Caco-2 (cell line): ENCODE measurements around the gene PCDH1. TPM values are rescaled to one million over a fixed set of nuclear protein-coding genes. Genes with fewer than 3 reads are reported as not detected.

Experiments
- BruUV-seq: library from RNA; stranded (reverse); fragments of 400-500 nt; replicated peaks from 2 replicates; lab custom pipeline; 2021; lab: Mats Ljungman, UMichigan
- CTCF ChIA-PET: fragments of 300-600 bp; sonication (Branson Sonifier 250); formaldehyde crosslinking; loops from one replicate; lab custom pipeline; 2022; ENCODE audit warnings: antibody characterized with exemption; lab: Charles Lee
- POLR2A ChIA-PET: fragments of 300-600 bp; sonication (Branson Sonifier 250); formaldehyde crosslinking; loops from one replicate; lab custom pipeline; 2022; ENCODE audit warnings: antibody characterized with exemption; lab: Charles Lee
- DNase-seq, 2 experiments: peaks; one replicate each; pipeline versions ENCODE4 v3.0.0 to v3.0.0-alpha.2; 2020 to 2022
- H3K27me3 ChIP-seq: replicated peaks from 2 replicates; pipeline ENCODE4 v1.6.0; 2011; ENCODE audit warnings: low read length; ENCODE audit not compliant: control insufficient read depth, insufficient read depth
- H3K36me3 ChIP-seq: 2 replicates; pipeline ENCODE4 v1.5.1; 2011; ENCODE audit warnings: low read length; ENCODE audit not compliant: control insufficient read depth, insufficient read depth
- H3K4me1 ChIP-seq: fragments of 250-450 bp; sonication (Bioruptor Pico); 2 replicates; pipeline ENCODE4 v1.5.1; 2020; ENCODE audit warnings: mild to moderate bottlenecking
- H3K4me3 ChIP-seq: 2 replicates; pipeline ENCODE4 v1.5.1; 2011; ENCODE audit warnings: low read depth, mild to moderate bottlenecking, control low read depth, low read length
- H3K9me3 ChIP-seq: fragments of 250-450 bp; sonication (Bioruptor Pico); 2 replicates; pipeline ENCODE4 v1.5.1; 2020; ENCODE audit warnings: mild to moderate bottlenecking, moderate library complexity
- H3K27ac Mint-ChIP-seq: one replicate; pipeline ENCODE4 v1.8.0; 2022; ENCODE audit warnings: mixed read lengths; ENCODE audit not compliant: unreplicated experiment
- H3K27me3 Mint-ChIP-seq: one replicate; pipeline ENCODE4 v1.8.0; 2022; ENCODE audit warnings: mixed read lengths; ENCODE audit not compliant: insufficient read depth, unreplicated experiment
- H3K36me3 Mint-ChIP-seq: one replicate; pipeline ENCODE4 v1.8.0; 2022; ENCODE audit warnings: mild to moderate bottlenecking, mixed read lengths; ENCODE audit not compliant: insufficient read depth, unreplicated experiment
- H3K4me1 Mint-ChIP-seq: one replicate; pipeline ENCODE4 v1.8.0; 2022; ENCODE audit warnings: low read depth, mixed read lengths; ENCODE audit not compliant: unreplicated experiment
- H3K4me3 Mint-ChIP-seq: one replicate; pipeline ENCODE4 v1.8.0; 2022; ENCODE audit warnings: mild to moderate bottlenecking, moderate library complexity, mixed read lengths; ENCODE audit not compliant: unreplicated experiment
- H3K9me3 Mint-ChIP-seq: one replicate; pipeline ENCODE4 v1.8.0; 2022; ENCODE audit warnings: mixed read lengths; ENCODE audit not compliant: unreplicated experiment
- intact Hi-C: fragments of 100-400 bp; cut with micrococcal nuclease; formaldehyde crosslinking; loops from one replicate; pipeline ENCODE4 v1.10.0; 2022; ENCODE audit not compliant: unreplicated experiment
- total RNA-seq: library from RNA; stranded (reverse); gene quantifications from 2 replicates; pipeline ENCODE4 v1.2.3, GENCODE V29; 2022
- TF ChIP-seq, protein P1 (sequence below), 2 experiments: fragments of 200-600 bp in 1 of 2; IDR thresholded peaks; 1 replicate in 1 of 2; 2 replicates in 1 of 2; pipeline versions ENCODE4 v1.5.1 to v1.8.0; 2011 to 2022; ENCODE audit warnings: antibody characterized with exemption in 1 of 2, control low read depth in 1 of 2, inconsistent platforms in 1 of 2, low read depth in 1 of 2, low read length in 1 of 2, mild to moderate bottlenecking in 1 of 2, moderate library complexity in 1 of 2; ENCODE audit not compliant: insufficient read depth in 1 of 2, severe bottlenecking in 1 of 2, unreplicated experiment in 1 of 2

The PCDH1 gene
- total RNA-seq, 1 experiment from 2014 or later, result 1.5 TPM

GRCh38 chr5:141826674-141827073 lies 51.5 kb downstream of the PCDH1 start:
- no peak overlapping the region for H3K4me3 ChIP-seq
- BruUV-seq, result no TSS peak
- H3K9me3 ChIP-seq, result no peaks in the 10 kb centered on the region
- intact Hi-C loops, result loop anchor here (1.0 kb wide), 1 partner anchor 53 kb away; no protein-coding TSS in a partner anchor
- TF ChIP-seq, protein P1, sequence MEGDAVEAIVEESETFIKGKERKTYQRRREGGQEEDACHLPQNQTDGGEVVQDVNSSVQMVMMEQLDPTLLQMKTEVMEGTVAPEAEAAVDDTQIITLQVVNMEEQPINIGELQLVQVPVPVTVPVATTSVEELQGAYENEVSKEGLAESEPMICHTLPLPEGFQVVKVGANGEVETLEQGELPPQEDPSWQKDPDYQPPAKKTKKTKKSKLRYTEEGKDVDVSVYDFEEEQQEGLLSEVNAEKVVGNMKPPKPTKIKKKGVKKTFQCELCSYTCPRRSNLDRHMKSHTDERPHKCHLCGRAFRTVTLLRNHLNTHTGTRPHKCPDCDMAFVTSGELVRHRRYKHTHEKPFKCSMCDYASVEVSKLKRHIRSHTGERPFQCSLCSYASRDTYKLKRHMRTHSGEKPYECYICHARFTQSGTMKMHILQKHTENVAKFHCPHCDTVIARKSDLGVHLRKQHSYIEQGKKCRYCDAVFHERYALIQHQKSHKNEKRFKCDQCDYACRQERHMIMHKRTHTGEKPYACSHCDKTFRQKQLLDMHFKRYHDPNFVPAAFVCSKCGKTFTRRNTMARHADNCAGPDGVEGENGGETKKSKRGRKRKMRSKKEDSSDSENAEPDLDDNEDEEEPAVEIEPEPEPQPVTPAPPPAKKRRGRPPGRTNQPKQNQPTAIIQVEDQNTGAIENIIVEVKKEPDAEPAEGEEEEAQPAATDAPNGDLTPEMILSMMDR (IDR thresholded peaks at IDR 0.05; ENCODE audit: insufficient read depth in 1 of 2, low read depth in 1 of 2, low read length in 1 of 2, severe bottlenecking in 1 of 2, unreplicated experiment in 1 of 2), result no peak
- no peak for DNase-seq
- H3K36me3 Mint-ChIP-seq, result no peaks in the 10 kb centered on the region
- peaks cover 9% of the 10 kb centered on the region for H3K27me3 Mint-ChIP-seq
- no peak overlapping the region for H3K27ac Mint-ChIP-seq
- no peaks in the 10 kb centered on the region for H3K9me3 Mint-ChIP-seq
- POLR2A ChIA-PET, result no interaction called here
- no peaks in the 10 kb centered on the region for H3K4me1 Mint-ChIP-seq
- H3K27me3 ChIP-seq, result no peaks in the 10 kb centered on the region
- no peak overlapping the region for H3K4me3 Mint-ChIP-seq
- CTCF ChIA-PET, result interaction anchor here (1.0 to 1.4 kb wide), 7 partner anchors 9 to 135 kb away, joined by 3 to 8 read pairs (median 4); partner anchors contain the start of gene PCDH1
- no peaks in the 10 kb centered on the region for H3K4me1 ChIP-seq
- no peaks in the 10 kb centered on the region for H3K36me3 ChIP-seq

GRCh38 chr5:141825791-141826560 lies 52.2 kb downstream of the PCDH1 start:
- Histone ChIP-seq H3K4me3 (no peak overlapping the region), H3K27me3 (no peaks in the 10 kb centered on the region), H3K36me3 (no peaks in the 10 kb centered on the region), H3K4me1 (no peaks in the 10 kb centered on the region), H3K9me3 (no peaks in the 10 kb centered on the region)
- no peaks in the 10 kb centered on the region for H3K36me3 Mint-ChIP-seq
- H3K27me3 Mint-ChIP-seq, result peaks cover 7% of the 10 kb centered on the region
- BruUV-seq, result no TSS peak
- no peaks in the 10 kb centered on the region for H3K4me1 Mint-ChIP-seq
- intact Hi-C loops, result loop anchor here (1.0 kb wide), 1 partner anchor 53 kb away; no protein-coding TSS in a partner anchor
- ChIA-PET POLR2A (no interaction called here), CTCF (interaction anchor here (0.6 to 1.4 kb wide), 14 partner anchors 8 to 170 kb away, joined by 3 to 8 read pairs (median 4); partner anchors contain the start of genes DELE1 and PCDH1)
- no peaks in the 10 kb centered on the region for H3K9me3 Mint-ChIP-seq
- TF ChIP-seq, protein P1 (IDR thresholded peaks at IDR 0.05; ENCODE audit: insufficient read depth in 1 of 2, low read depth in 1 of 2, low read length in 1 of 2, severe bottlenecking in 1 of 2, unreplicated experiment in 1 of 2), result peak in 1 of 2 experiments; percentile 24
- no peak overlapping the region for H3K4me3 Mint-ChIP-seq
- peak in 1 of 2 experiments; percentile 28 for DNase-seq
- H3K27ac Mint-ChIP-seq, result no peak overlapping the region

- Mint-ChIP-seq H3K27ac (no peak overlapping the region), H3K4me3 (no peak overlapping the region), H3K27me3 (peaks cover 7% of the 10 kb centered on the region), H3K4me1 (no peaks in the 10 kb centered on the region), H3K9me3 (no peaks in the 10 kb centered on the region), H3K36me3 (no peaks in the 10 kb centered on the region)
- CTCF ChIA-PET, result interaction anchor here (1.0 to 1.4 kb wide), 3 partner anchors 9 to 133 kb away, joined by 4 to 8 read pairs (median 5); partner anchors contain the start of gene PCDH1
- POLR2A ChIA-PET, result no interaction called here
- BruUV-seq, result no TSS peak
- Histone ChIP-seq H3K4me1 (no peaks in the 10 kb centered on the region), H3K27me3 (no peaks in the 10 kb centered on the region), H3K36me3 (no peaks in the 10 kb centered on the region), H3K4me3 (no peak overlapping the region), H3K9me3 (no peaks in the 10 kb centered on the region)
- no peak for DNase-seq
- intact Hi-C loops, result no loop called here
- TF ChIP-seq, protein P1 (IDR thresholded peaks at IDR 0.05; ENCODE audit: insufficient read depth in 1 of 2, low read depth in 1 of 2, low read length in 1 of 2, severe bottlenecking in 1 of 2, unreplicated experiment in 1 of 2), result no peak
Measured at GRCh38 chr5:141825241-141825671, 53.0 kb downstream of the PCDH1 start.
